Subcutaneous adipose tissue (tissue), 4 donors: ENCODE results near the gene STARD9. TPM values are rescaled to one million over a fixed set of nuclear protein-coding genes. Genes with fewer than 3 reads are reported as not detected.

Source experiments
- total RNA-seq, 4 donors: library from RNA; depleted of rRNA; stranded (reverse); fragments of >200 nt; gene quantifications; one replicate each; pipeline ENCODE4 v1.1.0, GENCODE V29; 2016
- TF ChIP-seq, protein P1 (sequence below): fragments of 450-650 bp; IDR thresholded peaks from one replicate; pipeline ENCODE4 v1.5.1; 2016; ENCODE audit warnings: low read depth, mild to moderate bottlenecking, control low read depth, antibody characterized with exemption, moderate library complexity

STARD9 gene
- total RNA-seq, 4 donors from 2014 or later, result 25.6 to 79.5 (median 39.8) TPM

- TF ChIP-seq, protein P1, sequence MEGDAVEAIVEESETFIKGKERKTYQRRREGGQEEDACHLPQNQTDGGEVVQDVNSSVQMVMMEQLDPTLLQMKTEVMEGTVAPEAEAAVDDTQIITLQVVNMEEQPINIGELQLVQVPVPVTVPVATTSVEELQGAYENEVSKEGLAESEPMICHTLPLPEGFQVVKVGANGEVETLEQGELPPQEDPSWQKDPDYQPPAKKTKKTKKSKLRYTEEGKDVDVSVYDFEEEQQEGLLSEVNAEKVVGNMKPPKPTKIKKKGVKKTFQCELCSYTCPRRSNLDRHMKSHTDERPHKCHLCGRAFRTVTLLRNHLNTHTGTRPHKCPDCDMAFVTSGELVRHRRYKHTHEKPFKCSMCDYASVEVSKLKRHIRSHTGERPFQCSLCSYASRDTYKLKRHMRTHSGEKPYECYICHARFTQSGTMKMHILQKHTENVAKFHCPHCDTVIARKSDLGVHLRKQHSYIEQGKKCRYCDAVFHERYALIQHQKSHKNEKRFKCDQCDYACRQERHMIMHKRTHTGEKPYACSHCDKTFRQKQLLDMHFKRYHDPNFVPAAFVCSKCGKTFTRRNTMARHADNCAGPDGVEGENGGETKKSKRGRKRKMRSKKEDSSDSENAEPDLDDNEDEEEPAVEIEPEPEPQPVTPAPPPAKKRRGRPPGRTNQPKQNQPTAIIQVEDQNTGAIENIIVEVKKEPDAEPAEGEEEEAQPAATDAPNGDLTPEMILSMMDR, result no peak
Observed at GRCh38 chr15:42716125-42716524, 140.7 kb downstream of the STARD9 start.

DNA sequence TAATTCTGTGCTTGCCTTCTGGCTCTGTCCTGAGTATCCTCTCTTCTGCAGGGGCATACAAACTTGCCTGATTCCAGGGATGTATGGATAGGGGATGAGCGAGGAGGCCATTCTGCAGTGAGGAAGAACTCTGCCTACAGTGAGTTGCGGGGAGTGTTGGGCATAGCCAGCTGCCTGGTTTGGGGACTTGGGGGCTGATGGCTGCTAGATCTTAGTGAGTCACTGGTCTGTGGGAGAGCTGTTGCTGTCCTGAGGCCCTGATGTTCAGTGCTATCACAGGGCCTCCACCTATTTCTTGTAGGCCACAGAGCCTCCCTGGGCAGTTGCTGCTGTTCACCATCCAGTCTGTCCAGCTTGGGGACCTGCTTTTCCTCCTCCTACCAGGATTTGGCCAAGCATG, 141.2 kb downstream of the STARD9 start:
- TF ChIP-seq, protein P1, result no peak

DNA sequence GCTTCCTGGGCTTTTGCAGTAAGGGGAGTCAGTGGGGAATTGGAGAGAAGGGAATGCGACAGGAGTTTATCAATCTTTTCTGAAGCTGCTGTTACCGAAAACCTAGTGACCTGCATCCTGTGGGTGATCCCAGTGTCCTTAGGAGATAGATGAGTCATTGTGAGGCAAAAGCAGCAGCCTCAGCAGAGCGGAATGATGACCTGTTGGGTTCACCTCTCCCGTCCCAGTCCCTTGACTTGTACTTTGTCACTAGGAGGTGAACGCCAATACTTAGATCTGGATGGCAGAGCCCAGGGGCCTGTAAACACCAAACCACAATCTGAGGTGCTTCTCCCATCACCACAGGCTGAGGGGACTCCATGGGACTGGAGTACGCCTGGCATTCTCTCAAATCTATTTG, 143.6 kb downstream of the STARD9 start:
- TF ChIP-seq, protein P1, result no peak

DNA sequence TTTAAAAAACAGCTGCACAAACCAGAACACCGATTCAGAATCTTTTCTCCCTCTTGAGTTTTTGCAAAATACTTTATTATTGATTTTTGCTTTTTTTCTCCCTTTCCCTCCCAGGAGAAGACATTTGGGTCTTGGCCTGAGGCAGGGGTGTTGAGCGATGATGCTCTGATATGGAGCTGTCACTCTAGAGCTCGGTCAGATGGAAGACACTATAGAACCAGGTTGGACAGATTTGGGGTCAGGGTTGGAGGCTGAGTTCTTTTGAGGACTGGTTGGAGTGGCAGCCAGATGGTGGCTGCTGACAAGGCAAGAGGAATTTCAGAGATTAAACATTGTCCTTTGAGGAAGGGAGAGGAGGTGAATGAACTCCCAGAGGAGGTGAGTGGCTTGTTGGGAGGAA, 144.7 kb downstream of the STARD9 start:
- TF ChIP-seq, protein P1, result no peak

- TF ChIP-seq, protein P1, result no peak
Observed at GRCh38 chr15:42721016-42721415, 145.6 kb downstream of the STARD9 start.

GRCh38 chr15:42721916-42722315, 146.5 kb downstream of the STARD9 start:
- TF ChIP-seq, protein P1, result no peak

DNA sequence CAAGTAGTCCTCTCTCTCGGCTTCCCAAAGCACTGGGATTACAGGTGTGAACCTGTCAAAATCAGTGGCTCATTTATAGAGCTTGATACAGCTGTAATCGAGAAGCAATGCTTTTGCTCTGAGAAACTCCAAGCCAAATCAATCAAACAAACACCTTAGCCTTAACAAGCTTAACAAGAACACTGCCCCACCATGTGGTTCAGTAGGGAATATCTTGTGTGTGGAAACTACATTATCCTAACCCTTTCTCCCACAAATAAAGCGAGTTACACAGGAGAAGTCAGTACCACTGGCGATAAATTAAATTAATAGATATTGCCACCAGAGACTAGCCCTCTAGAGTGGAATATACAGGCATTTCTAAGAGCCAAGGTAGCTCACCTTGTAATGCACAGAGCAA, 147.7 kb downstream of the STARD9 start:
- TF ChIP-seq, protein P1, result no peak
